DOHH2 (cell line): ENCODE measurements around the gene RDM1.

Source experiments
- H3F3A ChIP-seq: fragments of 200-600 bp; sonication (generic), shearing (Covaris generic); 2 replicates; pipeline ENCODE4 v1.6.0; 2016; ENCODE audit warnings: antibody characterized with exemption, mild to moderate bottlenecking; ENCODE audit not compliant: control insufficient read depth, insufficient read depth
- H3K27ac ChIP-seq: fragments of 200-600 bp; sonication (generic); 2 replicates; pipeline ENCODE4 v1.5.1; 2014; ENCODE audit warnings: low read depth, mild to moderate bottlenecking, low read length, moderate library complexity
- H3K27me3 ChIP-seq: fragments of 200-600 bp; sonication (generic); 2 replicates; pipeline ENCODE4 v1.6.1; 2014; ENCODE audit warnings: mild to moderate bottlenecking, low read length, mixed read lengths; ENCODE audit not compliant: control insufficient read depth
- H3K36me3 ChIP-seq: fragments of 200-600 bp; sonication (generic); 2 replicates; pipeline ENCODE4 v1.6.1; 2014; ENCODE audit warnings: mild to moderate bottlenecking, low read length, moderate library complexity, mixed read lengths; ENCODE audit not compliant: control insufficient read depth
- H3K4me1 ChIP-seq: fragments of 200-600 bp; sonication (generic); 2 replicates; pipeline ENCODE4 v1.6.1; 2014; ENCODE audit warnings: mild to moderate bottlenecking, low read length, mixed read lengths; ENCODE audit not compliant: control insufficient read depth
- H3K4me2 ChIP-seq: fragments of 200-600 bp; sonication (generic); 2 replicates; pipeline ENCODE4 v1.6.0; 2014; ENCODE audit warnings: mild to moderate bottlenecking, low read length, moderate library complexity
- H3K4me3 ChIP-seq: fragments of 200-600 bp; sonication (generic); 2 replicates; pipeline ENCODE4 v1.5.1; 2014; ENCODE audit warnings: mild to moderate bottlenecking, low read length, mixed read lengths
- H3K79me2 ChIP-seq: fragments of 200-600 bp; sonication (generic); 2 replicates; pipeline ENCODE4 v1.6.1; 2014; ENCODE audit warnings: mild to moderate bottlenecking, low read length, mixed read lengths; ENCODE audit not compliant: control insufficient read depth
- H3K9me2 ChIP-seq: fragments of 200-600 bp; sonication (generic); replicated peaks from 2 replicates; pipeline ENCODE4 v1.6.1; 2014; ENCODE audit warnings: mild to moderate bottlenecking, low read length, mixed read lengths; ENCODE audit not compliant: control insufficient read depth
- H3K9me3 ChIP-seq: fragments of 200-600 bp; sonication (generic); 2 replicates; pipeline ENCODE4 v1.6.1; 2014; ENCODE audit warnings: antibody characterized with exemption, low read length, mixed read lengths; ENCODE audit not compliant: control insufficient read depth, insufficient read depth
- H4K20me1 ChIP-seq: fragments of 200-600 bp; sonication (generic); 2 replicates; pipeline ENCODE4 v1.6.0; 2014; ENCODE audit warnings: low read depth, mild to moderate bottlenecking, antibody characterized with exemption, low read length, moderate library complexity; ENCODE audit not compliant: control insufficient read depth, insufficient read depth
- CTCF ChIP-seq: fragments of 200-600 bp; sonication (generic); IDR thresholded peaks from one replicate; pipeline ENCODE4 v1.5.1; 2014; ENCODE audit warnings: antibody characterized with exemption, mild to moderate bottlenecking, low read depth, low read length; ENCODE audit not compliant: poor library complexity, severe bottlenecking
- EZH2phosphoT487 ChIP-seq: fragments of 200-600 bp; sonication (generic); IDR thresholded peaks from 2 replicates; pipeline ENCODE4 v1.6.1; 2017; ENCODE audit warnings: borderline replicate concordance, mild to moderate bottlenecking, antibody characterized with exemption, low read length, moderate library complexity, mixed read lengths

RDM1 gene

GRCh38 chr17:35973333-35974260 lies 43.0 kb upstream of the RDM1 start:
- Histone ChIP-seq H3K36me3 (no peaks in the 10 kb centered on the region), H3K4me2 (no peak overlapping the region), H3F3A (no peaks in the 10 kb centered on the region), H3K9me2 (no peaks in the 10 kb centered on the region), H3K4me3 (no peak overlapping the region), H3K27ac (no peak overlapping the region), H3K4me1 (no peaks in the 10 kb centered on the region), H3K79me2 (no peaks in the 10 kb centered on the region), H4K20me1 (no peaks in the 10 kb centered on the region), H3K9me3 (no peaks in the 10 kb centered on the region), H3K27me3 (peaks cover 20% of the 10 kb centered on the region; the same call in 1 of the 2 replicates)
- no peak for TF ChIP-seq CTCF
- TF ChIP-seq EZH2phosphoT487: no peak

GRCh38 chr17:35972945-35973332 lies 42.4 kb upstream of the RDM1 start:
- H3K4me2 ChIP-seq: no peak overlapping the region
- H3K4me3 ChIP-seq: no peak overlapping the region
- H3K9me3 ChIP-seq: no peaks in the 10 kb centered on the region
- H3K9me2 ChIP-seq: no peaks in the 10 kb centered on the region
- no peaks in the 10 kb centered on the region for H3K4me1 ChIP-seq
- H3F3A ChIP-seq: no peaks in the 10 kb centered on the region
- H3K36me3 ChIP-seq: no peaks in the 10 kb centered on the region
- no peaks in the 10 kb centered on the region for H4K20me1 ChIP-seq
- H3K79me2 ChIP-seq: no peaks in the 10 kb centered on the region
- no peak for TF ChIP-seq EZH2phosphoT487
- TF ChIP-seq CTCF: no peak
- H3K27ac ChIP-seq: no peak overlapping the region
- H3K27me3 ChIP-seq: peaks cover 17% of the 10 kb centered on the region; the same call in 1 of the 2 replicates

GRCh38 chr17:35972535-35972934 lies 42.0 kb upstream of the RDM1 start:
- no peaks in the 10 kb centered on the region for H3K4me1 ChIP-seq

More at GRCh38 chr17:35972535-35972934, 42.0 kb upstream of the RDM1 start:
- Histone ChIP-seq H3K4me2 (no peak overlapping the region), H3F3A (no peaks in the 10 kb centered on the region), H3K9me2 (no peaks in the 10 kb centered on the region), H4K20me1 (no peaks in the 10 kb centered on the region), H3K27ac (no peak overlapping the region), H3K36me3 (no peaks in the 10 kb centered on the region), H3K4me3 (no peak overlapping the region), H3K9me3 (no peaks in the 10 kb centered on the region), H3K27me3 (peaks cover 17% of the 10 kb centered on the region; the same call in 1 of the 2 replicates), H3K79me2 (no peaks in the 10 kb centered on the region)
- no peak for TF ChIP-seq CTCF
- TF ChIP-seq EZH2phosphoT487: no peak
